NAMALWA (cell line): ENCODE data around the gene SEMA5B.
A peak's percentile ranks its signal among the peaks of the same experiment; 100 is the strongest.

Experiments
- DNase-seq: peaks from one replicate; pipeline ENCODE4 v3.0.0-alpha.2; 2015; ENCODE audit warnings: low spot score

The SEMA5B gene

GRCh38 chr3:122892118-122892960, 135.2 kb downstream of the SEMA5B start:
- DNase-seq, result no peak

GRCh38 chr3:122890720-122891220, 136.8 kb downstream of the SEMA5B start:
- no peak for DNase-seq

- DNase-seq, result peak; percentile 24
Measured at GRCh38 chr3:122890077-122890719, 137.4 kb downstream of the SEMA5B start.

GRCh38 chr3:122886946-122887345, 140.6 kb downstream of the SEMA5B start:
- DNase-seq, result peak; percentile 7

- no peak for DNase-seq
Measured at GRCh38 chr3:122886251-122886650, 141.3 kb downstream of the SEMA5B start.

GRCh38 chr3:122882361-122882947, 145.1 kb downstream of the SEMA5B start:
- no peak for DNase-seq

GRCh38 chr3:122880624-122881023, 146.9 kb downstream of the SEMA5B start:
- no peak for DNase-seq

GRCh38 chr3:122880173-122880572, 147.4 kb downstream of the SEMA5B start:
- DNase-seq, result no peak

GRCh38 chr3:122875547-122876127, 151.9 kb downstream of the SEMA5B start:
- DNase-seq, result no peak

GRCh38 chr3:122873741-122874515, 153.6 kb downstream of the SEMA5B start:
- DNase-seq, result no peak

- DNase-seq, result no peak
Measured at GRCh38 chr3:122868322-122868721, 159.2 kb downstream of the SEMA5B start.

- DNase-seq, result no peak
Measured at GRCh38 chr3:122864498-122864897, 163.1 kb downstream of the SEMA5B start.

- no peak for DNase-seq
Measured at GRCh38 chr3:122862381-122862780, 165.2 kb downstream of the SEMA5B start.
